Gastroesophageal sphincter (tissue), 3 donors: ENCODE data around the gene MSMP.

Experiments used
- CTCF ChIP-seq, 4 experiments: fragments of 200-600 bp in 2 of 4; fragments of 450-650 bp in 2 of 4; sonication (generic) in 1 of 4; IDR thresholded peaks; one replicate each; pipeline ENCODE4 v1.5.1; 2017 to 2019; ENCODE audit warnings: antibody characterized with exemption in 4 of 4, mild to moderate bottlenecking in 2 of 4, moderate library complexity in 2 of 4
- EP300 ChIP-seq: sonication (generic); formaldehyde crosslinking; IDR thresholded peaks from one replicate; pipeline ENCODE4 v1.6.1; 2017; ENCODE audit warnings: antibody characterized with exemption, mild to moderate bottlenecking
- POLR2A ChIP-seq, 2 donors: fragments of 450-650 bp; IDR thresholded peaks; one replicate each; pipeline ENCODE4 v1.6.1; 2017; ENCODE audit warnings: antibody characterized with exemption in 2 of 2, mild to moderate bottlenecking in 2 of 2, moderate library complexity in 1 of 2

- TF ChIP-seq POLR2A (IDR thresholded peaks at IDR 0.05) (no peak), CTCF (IDR thresholded peaks at IDR 0.05) (peak; percentile 87 to 92 (median 89)), EP300 (no peak)
Observed at GRCh38 chr9:35790385-35791296, 36.6 kb upstream of the MSMP start.
